Measurements from ENCODE around the gene VAMP5.

- TF ChIP-seq CTCF (IDR thresholded peaks at IDR 0.05) (no peak), EZH2phosphoT487 (IDR thresholded peaks at IDR 0.05) (no peak)
These were observed 37.0 kb upstream of the VAMP5 start for GRCh38 chr2:85547089-85547858.
